GM12891 (cell line): Measurements from ENCODE around the gene GJB2.

Experiments
- DNase-seq: peaks from one replicate; pipeline ENCODE4 v3.0.0; 2011; ENCODE audit warnings: low spot score; ENCODE audit not compliant: insufficient read length
- FAIRE-seq: peaks from 2 replicates; lab custom pipeline; 2011; peaks lifted over from hg19 to GRCh38; lab: Jason Lieb, UNC
- PAX5 ChIP-seq: IDR thresholded peaks from 2 replicates; pipeline ENCODE4 v1.6.1; 2011; ENCODE audit warnings: low read length, moderate library complexity, mild to moderate bottlenecking; ENCODE audit not compliant: insufficient read depth, severe bottlenecking
- POLR2A ChIP-seq: IDR thresholded peaks from 2 replicates; pipeline ENCODE4 v1.6.1; 2011; ENCODE audit warnings: low read depth, low read length, control low read depth
- POLR2AphosphoS5 ChIP-seq: IDR thresholded peaks from 2 replicates; pipeline ENCODE4 v1.6.1; 2011; ENCODE audit warnings: low read depth, low read length, control low read depth
- POU2F2 ChIP-seq: IDR thresholded peaks from 2 replicates; pipeline ENCODE4 v1.6.1; 2011; ENCODE audit warnings: low read depth, mild to moderate bottlenecking, control low read depth, low read length, moderate library complexity
- SPI1 ChIP-seq: IDR thresholded peaks from 2 replicates; pipeline ENCODE4 v1.6.1; 2011; ENCODE audit warnings: low read depth, low read length, control low read depth
- TAF1 ChIP-seq: IDR thresholded peaks from 2 replicates; pipeline ENCODE4 v1.6.1; 2011; ENCODE audit warnings: low read depth, low read length, control low read depth

GJB2 gene

DNA sequence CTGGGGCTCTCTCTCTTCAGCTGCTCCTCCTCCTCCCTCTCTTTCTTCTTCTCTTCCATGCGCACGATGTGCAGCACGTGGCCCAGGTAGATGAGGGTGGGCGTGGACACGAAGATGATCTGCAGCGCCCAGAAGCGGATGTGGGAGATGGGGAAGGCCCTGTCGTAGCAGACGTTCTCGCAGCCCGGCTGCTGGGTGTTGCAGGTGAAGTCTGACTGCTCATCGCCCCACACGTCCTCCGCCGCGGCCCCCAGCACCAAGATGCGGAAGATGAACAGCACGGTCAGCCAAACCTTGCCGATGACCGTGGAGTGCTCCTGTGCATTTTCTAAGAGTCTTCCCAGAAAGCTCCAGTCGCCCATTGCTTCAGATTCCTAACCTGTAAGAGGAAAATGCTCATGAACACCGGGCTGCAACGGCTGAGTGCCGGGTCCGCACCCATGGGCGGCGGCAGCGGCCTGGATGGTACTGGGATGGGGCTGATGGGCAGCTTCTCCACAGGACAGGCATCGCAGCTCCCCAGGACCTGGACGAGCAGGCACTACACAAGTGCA, 49.7 kb downstream of the GJB2 start:
- FAIRE-seq = no peak

DNA sequence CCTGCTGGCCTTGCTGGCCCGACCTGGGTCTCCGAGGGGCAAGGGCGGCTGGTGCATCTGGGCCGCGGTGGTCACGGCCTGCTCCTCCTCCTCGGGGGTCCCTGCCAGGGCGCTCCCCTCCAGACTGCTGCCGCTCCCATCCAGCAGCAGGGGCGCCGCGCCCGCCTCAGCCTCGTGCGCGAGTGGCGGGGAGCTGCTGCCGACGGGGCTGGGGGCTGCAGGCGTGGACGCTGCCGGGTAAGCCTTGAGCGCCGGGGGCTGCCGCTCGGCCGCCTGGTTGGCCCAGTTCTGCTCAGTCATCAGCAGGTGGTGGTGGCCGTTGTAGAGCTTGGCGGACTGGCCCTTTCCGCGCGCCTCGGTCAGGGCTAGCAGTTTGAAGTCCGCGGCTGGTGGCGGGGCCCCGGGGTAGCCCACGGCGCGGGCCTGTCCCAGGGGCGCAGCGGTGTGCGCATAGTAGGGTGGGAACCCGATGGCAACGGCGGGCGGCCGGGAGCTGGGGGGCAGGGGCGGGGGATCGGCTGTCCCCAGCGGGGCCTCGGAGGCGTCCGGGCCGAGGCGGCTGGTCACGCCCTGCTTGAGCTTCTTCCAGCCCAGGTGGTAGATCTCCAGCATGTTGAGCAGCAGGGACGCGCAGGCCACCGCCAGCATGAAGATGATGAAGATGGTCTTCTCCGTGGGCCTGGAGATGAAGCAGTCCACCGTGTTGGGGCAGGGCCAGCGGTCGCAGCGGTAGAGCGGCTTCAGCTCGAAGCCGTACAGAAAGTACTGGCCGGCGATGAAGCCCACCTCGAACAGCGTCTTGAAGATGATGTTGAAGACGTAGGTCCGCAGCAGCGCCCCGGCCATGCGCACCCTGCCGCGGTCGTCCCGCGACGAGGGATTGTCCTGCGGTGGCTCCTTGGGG, 50.5 kb downstream of the GJB2 start:
- TF ChIP-seq POU2F2 (no peak), TAF1 (no peak), SPI1 (no peak), POLR2AphosphoS5 (no peak), PAX5 (no peak), POLR2A (no peak)
- DNase-seq (no peak), FAIRE-seq (no peak)

More for the DNA sequence above, 49.7 kb downstream of the GJB2 start:
- no peak for DNase-seq
- TF ChIP-seq POLR2A = no peak
- TF ChIP-seq POU2F2 = no peak
- no peak for TF ChIP-seq SPI1
- TF ChIP-seq TAF1 = no peak
- TF ChIP-seq POLR2AphosphoS5 = no peak

- no peak for DNase-seq
- TF ChIP-seq POLR2A = no peak
- no peak for FAIRE-seq
Measured at GRCh38 chr13:20141238-20142022, 51.3 kb downstream of the GJB2 start.

DNA sequence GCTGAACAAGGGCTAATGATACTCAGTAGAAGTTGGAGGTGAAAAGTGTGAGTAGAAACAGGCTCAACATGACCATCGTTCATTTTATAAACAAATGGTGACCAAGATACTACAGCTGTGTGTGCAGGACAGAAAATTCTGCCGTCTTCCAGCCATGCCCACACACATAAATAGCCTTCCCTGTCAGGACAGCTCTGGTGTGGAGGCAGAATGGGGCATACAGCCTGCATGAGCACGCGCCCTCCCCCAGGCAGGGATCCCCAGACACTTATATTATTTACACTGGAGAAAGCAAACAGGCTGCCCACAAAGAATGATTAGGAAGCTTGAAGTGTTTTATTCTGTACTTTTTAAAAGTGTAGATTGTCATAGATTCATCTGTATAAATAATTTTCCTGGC, 52.3 kb downstream of the GJB2 start:
- no peak for FAIRE-seq
- TF ChIP-seq SPI1 (no peak), POLR2AphosphoS5 (no peak), POU2F2 (no peak), POLR2A (no peak), TAF1 (no peak), PAX5 (no peak)
- no peak for DNase-seq

- FAIRE-seq = no peak
- no peak for DNase-seq
- TF ChIP-seq POLR2A = no peak
Measured at GRCh38 chr13:20137875-20138274, 54.9 kb downstream of the GJB2 start.
